GM23248 (cell line): ENCODE data around the gene RPRD2. TPM values are rescaled to one million over a fixed set of nuclear protein-coding genes. Genes with fewer than 3 reads are reported as not detected.

Experiments
- DNase-seq: peaks from one replicate; pipeline ENCODE4 v3.0.0-alpha.2; 2015
- H2AFZ ChIP-seq: fragments of 200-600 bp; sonication (generic); 2 replicates; pipeline ENCODE4 v1.6.1; 2016; ENCODE audit warnings: antibody characterized with exemption
- H3F3A ChIP-seq: fragments of 200-600 bp; sonication (generic); 2 replicates; pipeline ENCODE4 v1.6.1; 2016; ENCODE audit warnings: mild to moderate bottlenecking, antibody characterized with exemption, mixed run types; ENCODE audit not compliant: insufficient read depth
- H3K27ac ChIP-seq: fragments of 200-600 bp; sonication (generic); 2 replicates; pipeline ENCODE4 v1.5.1; 2016; ENCODE audit warnings: mild to moderate bottlenecking
- H3K27me3 ChIP-seq: fragments of 200-600 bp; sonication (generic); replicated peaks from 2 replicates; pipeline ENCODE4 v1.6.1; 2016; ENCODE audit warnings: mild to moderate bottlenecking; ENCODE audit not compliant: insufficient read depth
- H3K36me3 ChIP-seq: fragments of 200-600 bp; sonication (generic); 2 replicates; pipeline ENCODE4 v1.6.1; 2016; ENCODE audit warnings: low read depth, mild to moderate bottlenecking
- H3K4me1 ChIP-seq: fragments of 200-600 bp; sonication (generic); 2 replicates; pipeline ENCODE4 v1.6.1; 2016; ENCODE audit warnings: mild to moderate bottlenecking; ENCODE audit not compliant: insufficient read depth
- H3K4me2 ChIP-seq: fragments of 200-600 bp; sonication (generic); one replicate; pipeline ENCODE4 v1.6.1; 2016; ENCODE audit warnings: mild to moderate bottlenecking; ENCODE audit not compliant: unreplicated experiment
- H3K4me3 ChIP-seq: fragments of 200-600 bp; sonication (generic); 2 replicates; pipeline ENCODE4 v1.5.1; 2016; ENCODE audit warnings: mild to moderate bottlenecking
- H3K79me2 ChIP-seq: fragments of 200-600 bp; sonication (generic); 2 replicates; pipeline ENCODE4 v1.6.1; 2016; ENCODE audit warnings: mild to moderate bottlenecking; ENCODE audit not compliant: insufficient read depth
- H3K9ac ChIP-seq: fragments of 200-600 bp; sonication (generic); 2 replicates; pipeline ENCODE4 v1.6.1; 2016; ENCODE audit warnings: mild to moderate bottlenecking
- H3K9me2 ChIP-seq: fragments of 200-600 bp; sonication (generic); 2 replicates; pipeline ENCODE4 v1.6.1; 2016; ENCODE audit warnings: mixed run types, mild to moderate bottlenecking, moderate library complexity; ENCODE audit not compliant: insufficient read depth
- H3K9me3 ChIP-seq: fragments of 200-600 bp; sonication (generic); one replicate; pipeline ENCODE4 v1.6.1; 2017; ENCODE audit warnings: low read depth
- H4K20me1 ChIP-seq: fragments of 200-600 bp; sonication (generic); 2 replicates; pipeline ENCODE4 v1.6.0; 2016; ENCODE audit not compliant: insufficient read depth
- EZH2 ChIP-seq: fragments of 200-600 bp; sonication (generic); IDR thresholded peaks from 2 replicates; pipeline ENCODE4 v1.6.1; 2018; ENCODE audit warnings: antibody characterized with exemption, mild to moderate bottlenecking; ENCODE audit not compliant: insufficient read depth, poor library complexity, severe bottlenecking
- EZH2phosphoT487 ChIP-seq: fragments of 200-600 bp; sonication (generic); IDR thresholded peaks from 2 replicates; pipeline ENCODE4 v1.6.1; 2018; ENCODE audit warnings: antibody characterized with exemption, moderate library complexity, mild to moderate bottlenecking, low read depth; ENCODE audit not compliant: insufficient read depth
- WGBS, 2 experiments: methylation state at CpG; one replicate each; pipeline ENCODE4 v1.1.6; 2015 to 2017; ENCODE audit warnings: low lambda C conversion rate in 2 of 2, low coverage in 1 of 2; ENCODE audit errors: missing lambda C conversion rate in 2 of 2; 5-methylcytosine and 5-hydroxymethylcytosine counted together
- in situ Hi-C: fragments of 300-500 bp; cut with MboI; formaldehyde crosslinking; loops from 2 replicates; pipeline ENCODE4 v1.15.0; 2020
- polyA plus RNA-seq: library from polyadenylated mRNA; unstranded; fragments of >200 nt; fragmentation: Nextera tagmentation; extraction: Ambion mirVana; gene quantifications from 2 replicates; pipeline ENCODE4 v1.2.1, GENCODE V29; 2016
- total RNA-seq: library from RNA; depleted of rRNA; stranded (reverse); fragments of >200 nt; shearing (Covaris generic); gene quantifications from 2 replicates; pipeline ENCODE4 v1.2.3, GENCODE V29; 2014

The RPRD2 gene
- total and polyA plus RNA-seq, 2 experiments from 2014 or later = 7.8 to 16.5 TPM

- Histone ChIP-seq H3K27me3 (no peaks in the 10 kb centered on the region), H2AFZ (no peak overlapping the region), H3K27ac (no peak overlapping the region), H3K9ac (no peak overlapping the region), H3F3A (peaks cover 10% of the 10 kb centered on the region), H3K9me2 (no peaks in the 10 kb centered on the region), H3K4me1 (peaks cover 34% of the 10 kb centered on the region), H3K4me2 (no peak overlapping the region), H3K9me3 (no peaks in the 10 kb centered on the region), H3K79me2 (peaks cover 33% of the 10 kb centered on the region), H4K20me1 (no peaks in the 10 kb centered on the region), H3K4me3 (no peak overlapping the region), H3K36me3 (no peaks in the 10 kb centered on the region)
- DNase-seq = no peak
- in situ Hi-C loops = no loop called here
- WGBS, 2 experiments = 92 to 95% methylated on average over 12 of the region's 12 CpGs
- TF ChIP-seq EZH2 (no peak), EZH2phosphoT487 (no peak)
Measured at GRCh38 chr1:150511551-150511950, 147.6 kb downstream of the RPRD2 start.

- in situ Hi-C loops = no loop called here
- no peak for DNase-seq
- no peaks in the 10 kb centered on the region for H3K36me3 ChIP-seq
- peaks cover 10% of the 10 kb centered on the region for H3F3A ChIP-seq
- peaks cover 36% of the 10 kb centered on the region for H3K4me1 ChIP-seq
- H3K9ac ChIP-seq = no peak overlapping the region
- 90 to 92% methylated on average over 17 of the region's 17 CpGs for WGBS, 2 experiments
- H3K27me3 ChIP-seq = no peaks in the 10 kb centered on the region
- no peaks in the 10 kb centered on the region for H4K20me1 ChIP-seq
- H3K9me3 ChIP-seq = no peaks in the 10 kb centered on the region
- no peaks in the 10 kb centered on the region for H3K9me2 ChIP-seq
- no peak for TF ChIP-seq EZH2phosphoT487
- H3K27ac ChIP-seq = no peak overlapping the region
- peaks cover 33% of the 10 kb centered on the region for H3K79me2 ChIP-seq
- H2AFZ ChIP-seq = no peak overlapping the region
- H3K4me3 ChIP-seq = no peak overlapping the region
- no peak overlapping the region for H3K4me2 ChIP-seq
Measured at GRCh38 chr1:150511985-150512660, 148.2 kb downstream of the RPRD2 start.

GRCh38 chr1:150512846-150513245, 148.9 kb downstream of the RPRD2 start:
- no peaks in the 10 kb centered on the region for H3K36me3 ChIP-seq
- H3K9me2 ChIP-seq = no peaks in the 10 kb centered on the region
- H3F3A ChIP-seq = peaks cover 6% of the 10 kb centered on the region; the same call in 1 of the 2 replicates
- DNase-seq = peak; percentile 19
- H3K4me2 ChIP-seq = no peak overlapping the region
- no peaks in the 10 kb centered on the region for H3K9me3 ChIP-seq
- H3K79me2 ChIP-seq = peaks cover 33% of the 10 kb centered on the region
- TF ChIP-seq EZH2 = no peak
- no peak for TF ChIP-seq EZH2phosphoT487
- 9 to 11% methylated on average over 2 of the region's 2 CpGs for WGBS, 2 experiments
- no peaks in the 10 kb centered on the region for H3K27me3 ChIP-seq
- no peaks in the 10 kb centered on the region for H4K20me1 ChIP-seq
- H3K4me1 ChIP-seq = peaks cover 32% of the 10 kb centered on the region
- no peak overlapping the region for H3K9ac ChIP-seq
- no peak overlapping the region for H3K27ac ChIP-seq
- in situ Hi-C loops = no loop called here
- H2AFZ ChIP-seq = no peak overlapping the region
- no peak overlapping the region for H3K4me3 ChIP-seq

GRCh38 chr1:150513351-150513791, 149.4 kb downstream of the RPRD2 start:
- no peaks in the 10 kb centered on the region for H3K27me3 ChIP-seq
- H3K9me2 ChIP-seq = no peaks in the 10 kb centered on the region
- H3K36me3 ChIP-seq = no peaks in the 10 kb centered on the region
- H3K4me3 ChIP-seq = no peak overlapping the region
- no peaks in the 10 kb centered on the region for H4K20me1 ChIP-seq
- H3K9me3 ChIP-seq = no peaks in the 10 kb centered on the region
- WGBS, 2 experiments = 44 to 45% methylated on average over 7 of the region's 7 CpGs
- H3K27ac ChIP-seq = no peak overlapping the region
- peak; percentile 56 for DNase-seq
- in situ Hi-C loops = no loop called here
- H3F3A ChIP-seq = peaks cover 2% of the 10 kb centered on the region; the same call in 1 of the 2 replicates
- peaks cover 28% of the 10 kb centered on the region for H3K79me2 ChIP-seq
- no peak overlapping the region for H2AFZ ChIP-seq
- no peak overlapping the region for H3K4me2 ChIP-seq
- no peak overlapping the region for H3K9ac ChIP-seq
- TF ChIP-seq EZH2phosphoT487 = no peak
- TF ChIP-seq EZH2 = no peak
- H3K4me1 ChIP-seq = peaks cover 28% of the 10 kb centered on the region
